Glutamatergic neuron (in vitro differentiated cells): ENCODE results near the gene TES. TPM values are rescaled to one million over a fixed set of nuclear protein-coding genes. Genes with fewer than 3 reads are reported as not detected.

Experiments
- DNase-seq: peaks from one replicate; pipeline ENCODE4 v3.0.0; 2022
- H3K27ac Mint-ChIP-seq: one replicate; pipeline ENCODE4 v1.8.0; 2020; ENCODE audit warnings: mild to moderate bottlenecking, mixed read lengths, inconsistent platforms; ENCODE audit not compliant: unreplicated experiment
- H3K27me3 Mint-ChIP-seq: one replicate; pipeline ENCODE4 v1.8.0; 2020; ENCODE audit warnings: mild to moderate bottlenecking, moderate library complexity, mixed read lengths, inconsistent platforms; ENCODE audit not compliant: unreplicated experiment
- H3K36me3 Mint-ChIP-seq: one replicate; pipeline ENCODE4 v1.8.0; 2020; ENCODE audit warnings: mild to moderate bottlenecking, mixed read lengths, inconsistent platforms; ENCODE audit not compliant: unreplicated experiment
- H3K4me1 Mint-ChIP-seq: one replicate; pipeline ENCODE4 v1.8.0; 2020; ENCODE audit warnings: mild to moderate bottlenecking, low read depth, mixed read lengths, inconsistent platforms; ENCODE audit not compliant: unreplicated experiment
- H3K4me3 Mint-ChIP-seq: one replicate; pipeline ENCODE4 v1.8.0; 2020; ENCODE audit warnings: mild to moderate bottlenecking, mixed read lengths, inconsistent platforms; ENCODE audit not compliant: unreplicated experiment
- H3K9me3 Mint-ChIP-seq: one replicate; pipeline ENCODE4 v1.8.0; 2020; ENCODE audit warnings: mild to moderate bottlenecking, moderate library complexity, mixed read lengths, inconsistent platforms; ENCODE audit not compliant: unreplicated experiment
- CTCF ChIP-seq: fragments of 200-600 bp; sonication (generic); IDR thresholded peaks from one replicate; pipeline ENCODE4 v1.5.0; 2021; ENCODE audit not compliant: partially characterized antibody, unreplicated experiment
- total RNA-seq: library from RNA; stranded (reverse); fragmentation: NEBNext Ultra II Directional; extraction: Animal tissue kit (Norgen Biotek cat#: 25700); gene quantifications from one replicate; pipeline ENCODE4 v1.2.1, GENCODE V29; 2021; ENCODE audit not compliant: unreplicated experiment

TES gene
- total RNA-seq, 1 donor from 2014 or later = 53.5 TPM

- no peak overlapping the region for H3K4me3 Mint-ChIP-seq
- no peak for TF ChIP-seq CTCF
- H3K27me3 Mint-ChIP-seq = no peaks in the 10 kb centered on the region
- no peak overlapping the region for H3K27ac Mint-ChIP-seq
- H3K36me3 Mint-ChIP-seq = no peaks in the 10 kb centered on the region
- H3K4me1 Mint-ChIP-seq = peaks cover 2% of the 10 kb centered on the region
- DNase-seq = no peak
- no peaks in the 10 kb centered on the region for H3K9me3 Mint-ChIP-seq
Observed at GRCh38 chr7:116232350-116232749, 22.0 kb downstream of the TES start.

GRCh38 chr7:116232920-116233319 lies 22.6 kb downstream of the TES start:
- Mint-ChIP-seq H3K36me3 (no peaks in the 10 kb centered on the region), H3K9me3 (no peaks in the 10 kb centered on the region), H3K27me3 (no peaks in the 10 kb centered on the region), H3K4me3 (no peak overlapping the region), H3K27ac (no peak overlapping the region), H3K4me1 (peaks cover 2% of the 10 kb centered on the region)
- no peak for TF ChIP-seq CTCF
- no peak for DNase-seq

GRCh38 chr7:116234517-116235200 lies 24.3 kb downstream of the TES start:
- peaks cover 2% of the 10 kb centered on the region for H3K4me1 Mint-ChIP-seq
- H3K27me3 Mint-ChIP-seq = no peaks in the 10 kb centered on the region
- no peak overlapping the region for H3K27ac Mint-ChIP-seq
- no peak for TF ChIP-seq CTCF
- DNase-seq = no peak
- no peaks in the 10 kb centered on the region for H3K36me3 Mint-ChIP-seq
- no peaks in the 10 kb centered on the region for H3K9me3 Mint-ChIP-seq
- no peak overlapping the region for H3K4me3 Mint-ChIP-seq

- Mint-ChIP-seq H3K9me3 (no peaks in the 10 kb centered on the region), H3K4me1 (peaks cover 2% of the 10 kb centered on the region)
Observed at GRCh38 chr7:116235380-116235779, 25.0 kb downstream of the TES start.

More at GRCh38 chr7:116235380-116235779, 25.0 kb downstream of the TES start:
- H3K27me3 Mint-ChIP-seq = no peaks in the 10 kb centered on the region
- no peak for TF ChIP-seq CTCF
- H3K4me3 Mint-ChIP-seq = no peak overlapping the region
- no peak for DNase-seq
- H3K27ac Mint-ChIP-seq = no peak overlapping the region
- no peaks in the 10 kb centered on the region for H3K36me3 Mint-ChIP-seq
